Stimulated activated CD8-positive, alpha-beta memory T cell treated with anti-CD3 and anti-CD28 coated beads, Interleukin-12 subunit alpha, Interleukin-12 subunit beta, amount 100 ng/mL, for 4 hours (primary cell): ENCODE measurements around the gene ZBTB21.
"Not testable (repeated sequence)": the region's sequence is repeated elsewhere in the genome, so short reads cannot be mapped to it uniquely, and the experiment has no call there.

Experiments
- DNase-seq: peaks from one replicate; pipeline ENCODE4 v3.0.0-alpha.2; 2020; ENCODE audit warnings: low read depth

Gene ZBTB21

GRCh38 chr21:41966872-41967621 is 43.1 kb downstream of the ZBTB21 start:
- DNase-seq = no peak

- DNase-seq = no peak
Measured at GRCh38 chr21:41966041-41966833, 43.9 kb downstream of the ZBTB21 start.

DNA sequence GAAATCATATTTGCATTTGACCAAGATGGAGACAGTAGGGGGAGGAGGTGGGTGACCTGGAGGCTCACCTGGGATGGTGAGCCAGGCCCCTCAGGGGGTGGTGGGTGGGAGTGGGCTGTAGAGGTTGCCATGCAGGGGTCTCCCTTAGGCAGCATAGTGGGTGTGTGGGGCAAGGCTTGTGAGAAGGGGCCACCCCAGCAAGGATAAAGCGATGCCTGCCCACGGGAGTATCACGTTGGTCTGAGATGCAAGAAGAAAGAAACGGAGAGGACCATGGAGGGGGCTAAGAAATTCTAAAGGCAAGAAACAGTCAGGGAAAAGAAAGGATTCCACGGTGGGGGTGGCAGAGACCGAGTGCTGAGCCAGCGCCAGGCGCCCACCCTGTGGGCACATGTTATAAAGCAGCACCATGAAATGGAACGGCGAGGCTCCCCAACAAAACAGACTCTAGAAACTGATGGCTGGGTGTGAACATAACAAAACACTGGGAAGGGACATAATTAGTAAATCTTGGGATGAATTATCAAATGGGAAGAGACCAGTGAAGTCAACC is 44.6 kb downstream of the ZBTB21 start:
- no peak for DNase-seq

DNA sequence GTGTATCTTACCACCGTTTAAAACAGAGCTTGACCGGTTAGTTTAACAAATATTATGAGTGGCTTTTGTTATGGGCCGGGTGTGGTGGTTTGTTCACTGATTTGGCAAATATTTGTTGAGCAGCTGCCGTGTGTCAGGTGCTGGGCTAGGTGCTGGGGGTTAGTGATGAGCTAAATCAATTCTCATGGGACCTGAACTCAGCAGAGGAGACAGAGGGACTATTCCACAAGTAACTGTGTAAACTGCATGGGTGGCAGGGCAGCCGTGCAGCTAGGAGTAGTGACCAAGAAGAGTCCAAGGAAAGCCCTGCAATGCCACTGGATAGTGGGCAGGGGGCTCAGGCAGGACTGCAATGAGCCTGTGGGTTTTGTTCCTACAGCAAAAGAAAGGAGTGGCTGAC is 45.1 kb downstream of the ZBTB21 start:
- no peak for DNase-seq

GRCh38 chr21:41964171-41964570 is 46.0 kb downstream of the ZBTB21 start:
- DNase-seq = no peak

GRCh38 chr21:41962425-41962966 is 47.7 kb downstream of the ZBTB21 start:
- no peak for DNase-seq

DNA sequence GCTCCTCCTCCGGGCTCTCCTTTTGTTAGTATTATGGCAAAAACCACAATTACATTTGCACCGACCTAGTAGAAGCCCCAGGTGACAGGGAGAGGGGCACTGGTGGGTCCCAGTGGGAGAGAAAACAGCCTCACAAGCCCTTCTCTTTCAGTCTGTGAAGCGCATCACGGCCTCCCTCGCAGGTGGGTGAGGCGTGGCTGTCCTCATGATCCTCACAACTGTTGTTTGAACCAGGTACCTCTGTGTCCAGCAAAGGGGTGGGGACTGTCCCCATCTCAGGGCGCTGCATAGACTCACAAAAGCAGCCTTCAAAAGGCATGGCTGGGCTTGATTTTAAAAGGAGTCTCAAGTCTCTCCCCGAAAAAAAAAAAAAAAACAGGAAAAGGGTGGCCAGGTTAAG is 48.4 kb downstream of the ZBTB21 start:
- DNase-seq = no peak

GRCh38 chr21:41961282-41961701 is 48.9 kb downstream of the ZBTB21 start:
- DNase-seq = no peak

GRCh38 chr21:41960386-41960785 is 49.8 kb downstream of the ZBTB21 start:
- DNase-seq = no peak

- not testable (repeated sequence) for DNase-seq
Measured at GRCh38 chr21:41959697-41960096, 50.5 kb downstream of the ZBTB21 start.

DNA sequence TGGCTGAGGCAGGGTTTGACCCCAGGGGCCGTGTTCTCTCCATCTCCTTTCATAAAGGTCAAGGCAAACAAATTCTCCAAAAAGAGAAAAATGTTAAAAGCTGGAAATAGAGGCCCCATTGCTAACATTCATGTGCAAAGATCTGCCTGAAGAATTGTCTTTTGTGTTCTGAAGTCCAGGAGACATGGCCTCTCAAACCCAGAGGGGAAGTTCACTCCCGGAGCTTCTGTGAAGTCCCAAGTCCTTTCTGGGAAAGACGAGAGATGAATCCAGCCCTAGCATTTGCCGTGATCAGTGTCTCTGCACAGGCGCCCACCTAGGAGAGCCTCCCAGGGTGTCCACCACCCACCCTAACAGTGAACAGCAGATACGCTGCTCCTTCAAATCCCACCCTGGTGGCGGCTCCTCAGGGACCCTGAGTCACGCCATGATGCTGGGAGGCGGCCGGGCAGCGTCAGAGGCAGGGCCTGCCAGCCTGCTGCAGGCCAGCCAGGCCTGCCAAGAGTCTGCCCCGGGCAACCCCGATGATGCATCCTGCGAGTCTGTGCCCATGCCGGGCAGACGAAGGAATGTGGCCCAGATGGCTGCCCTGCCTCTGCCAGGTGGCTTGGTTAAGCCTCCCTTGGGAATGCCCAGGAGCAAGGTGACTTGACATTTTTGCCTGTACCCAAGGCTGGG is 51.1 kb downstream of the ZBTB21 start:
- no peak for DNase-seq

DNA sequence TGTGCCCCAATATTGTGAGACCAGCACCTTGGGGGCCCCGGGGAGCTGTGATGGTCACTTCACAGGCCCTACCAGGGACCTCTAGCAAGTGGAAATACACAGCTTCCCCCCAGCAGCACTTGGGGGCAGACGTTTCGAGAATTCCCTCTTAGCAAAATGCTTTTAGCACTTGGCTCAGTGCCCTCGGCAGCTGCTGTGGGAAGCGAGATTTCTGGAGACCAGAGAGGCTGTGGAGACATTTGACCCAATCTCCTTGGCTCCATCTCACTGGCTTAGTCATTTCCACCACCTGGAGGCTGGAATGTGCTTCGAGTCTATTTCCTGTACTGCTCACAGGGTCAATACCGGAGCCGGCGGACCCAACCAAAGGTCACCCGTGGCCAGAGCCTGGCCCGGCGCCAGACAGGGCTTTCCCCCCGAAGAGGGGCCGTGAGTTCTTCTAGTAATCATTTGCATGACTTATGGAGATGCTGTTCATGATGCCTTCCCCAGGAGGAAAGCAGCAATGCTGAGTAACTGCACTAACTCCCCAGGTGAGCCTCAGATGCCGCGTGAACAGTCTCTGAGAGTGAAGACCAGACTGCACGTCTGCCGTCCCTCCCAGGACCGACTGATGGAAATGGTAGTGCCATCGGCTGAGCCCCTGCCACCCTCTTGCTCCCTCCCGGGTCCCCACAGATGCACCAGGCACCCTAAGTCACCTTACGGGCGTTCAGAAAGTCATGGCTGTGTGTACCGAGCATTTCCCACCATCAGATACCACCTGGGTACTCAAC is 52.0 kb downstream of the ZBTB21 start:
- no peak for DNase-seq

DNA sequence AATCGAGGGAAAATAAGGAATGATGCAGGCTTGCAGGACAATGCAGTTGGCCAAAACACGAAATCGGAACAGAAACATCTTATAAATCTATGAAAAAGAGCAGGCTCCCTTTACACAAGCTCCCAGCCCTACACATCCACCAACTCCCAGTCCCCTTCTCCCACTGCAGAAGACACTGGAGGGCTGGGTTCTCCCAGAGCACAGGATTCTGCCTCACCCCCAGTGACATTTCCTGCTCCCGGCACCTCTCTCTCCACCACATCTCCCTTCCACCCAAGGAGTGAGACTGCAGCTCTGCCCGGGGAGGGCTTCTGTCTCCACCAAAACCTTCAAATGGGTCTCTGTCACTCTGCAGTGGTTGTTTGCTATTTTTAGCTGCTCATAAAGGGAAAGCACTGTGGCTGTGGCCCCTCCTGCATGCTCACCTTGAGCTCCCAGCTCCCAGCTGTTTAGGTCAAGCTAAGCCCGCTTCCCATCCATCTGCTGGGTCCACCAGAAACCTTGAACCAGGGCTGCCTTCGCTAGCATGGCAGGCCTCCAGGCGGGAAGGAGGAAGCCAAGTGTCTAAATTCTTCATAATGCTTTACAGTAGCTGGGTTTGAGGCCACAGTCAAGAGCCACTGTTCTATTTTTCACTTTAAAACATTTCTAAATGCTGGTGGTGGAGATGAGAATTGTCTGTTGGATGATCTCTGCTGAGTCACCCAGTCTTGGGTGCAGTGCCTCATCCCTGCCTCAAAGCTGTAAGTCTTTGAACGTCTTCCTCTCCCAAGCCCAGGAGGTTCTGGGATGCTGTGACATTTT is 53.0 kb downstream of the ZBTB21 start:
- no peak for DNase-seq

DNA sequence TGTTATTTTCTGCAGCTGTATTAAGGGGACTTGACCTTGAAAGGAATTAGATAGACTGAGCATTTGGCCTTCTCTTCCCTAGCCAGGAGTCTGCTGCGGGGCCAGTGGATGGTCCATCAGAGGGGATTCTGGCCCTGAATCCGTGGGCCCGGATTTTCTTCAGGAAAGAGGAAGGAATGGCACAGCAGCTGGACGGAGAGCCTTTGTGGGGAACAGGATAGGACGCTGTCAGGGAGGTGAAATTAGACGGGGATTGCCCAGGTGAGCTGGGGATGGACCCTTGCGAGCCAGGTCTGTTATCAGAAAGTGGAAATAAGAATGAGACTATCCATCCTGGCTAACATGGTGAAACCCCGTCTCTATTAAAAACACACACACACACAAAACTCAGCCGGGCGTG is 54.6 kb downstream of the ZBTB21 start:
- DNase-seq = no peak

- no peak for DNase-seq
Measured at GRCh38 chr21:41954654-41955499, 55.3 kb downstream of the ZBTB21 start.

- DNase-seq = no peak
Measured at GRCh38 chr21:41953831-41954653, 56.1 kb downstream of the ZBTB21 start, which contains the start of gene C2CD2. Gene C2CD2 (minus strand): TSS chr21:41954018. CDS start chr21:41953648, 370 bp downstream.

DNA sequence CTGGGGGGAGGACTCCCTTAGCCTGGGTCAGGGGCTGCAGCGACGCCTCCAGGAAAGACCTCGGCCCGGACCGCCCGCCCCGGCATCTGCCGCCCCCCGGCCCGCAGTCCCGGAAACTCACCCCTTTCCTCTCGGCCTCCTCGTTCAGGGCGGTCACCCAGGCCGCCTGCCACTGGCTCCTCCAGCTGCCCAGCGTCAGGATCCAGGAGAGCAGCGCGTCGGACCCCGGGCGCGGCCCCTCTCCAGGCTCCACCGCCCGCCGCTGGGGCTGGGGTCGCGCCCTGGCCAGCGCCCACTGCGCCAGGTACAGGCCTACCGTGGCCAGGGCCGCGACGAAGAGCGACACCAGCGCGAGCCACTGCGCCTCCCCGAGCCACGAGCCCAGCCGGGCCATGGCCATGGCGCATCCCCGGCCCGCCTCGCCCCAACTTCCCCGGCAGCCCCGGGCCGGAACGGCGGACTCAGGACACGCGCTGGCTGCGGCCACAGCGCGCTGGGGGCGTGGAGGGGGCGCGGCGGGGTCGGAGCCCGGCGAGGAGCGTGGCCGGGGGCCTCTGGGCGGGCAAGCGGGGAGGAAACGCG is 56.8 kb downstream of the ZBTB21 start:
- DNase-seq = no peak

DNA sequence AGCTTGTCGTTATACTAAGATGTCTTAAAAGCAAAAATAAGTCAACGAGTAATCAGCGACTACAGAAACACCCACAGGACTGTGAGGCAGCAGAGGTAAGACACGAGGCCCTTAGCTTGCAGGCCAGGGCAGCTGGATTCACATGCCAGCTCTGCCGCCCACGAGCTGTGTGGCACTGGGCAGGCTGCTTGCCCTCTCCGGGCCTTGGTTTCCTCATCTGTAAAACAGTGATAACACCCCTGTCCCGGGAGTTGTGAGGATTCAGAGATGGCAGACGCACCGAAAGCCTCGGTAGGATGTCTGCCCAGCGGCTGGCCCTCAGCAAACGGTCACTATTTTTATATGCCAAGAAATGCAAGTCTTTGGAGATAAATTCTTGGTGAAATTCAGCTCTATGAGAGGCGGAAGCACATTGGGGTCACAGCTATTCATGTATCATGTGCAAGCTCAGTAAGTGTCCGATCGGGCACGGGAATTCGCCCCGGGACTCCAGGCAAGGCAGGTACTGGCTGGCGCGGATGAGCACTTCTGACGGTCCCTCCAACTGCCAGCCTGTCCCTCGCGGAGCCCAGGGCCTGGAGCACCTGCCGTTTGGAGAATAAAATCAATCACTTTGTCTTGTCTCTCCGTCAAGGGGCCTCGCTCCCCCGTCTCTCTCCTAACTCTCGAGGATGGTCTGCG is 57.5 kb downstream of the ZBTB21 start:
- no peak for DNase-seq
